Endothelial cell (in vitro differentiated cells): ENCODE measurements around the gene SMDT1. TPM values are rescaled to one million over a fixed set of nuclear protein-coding genes. Genes with fewer than 3 reads are reported as not detected.
"Not testable (repeated sequence)": the region's sequence is repeated elsewhere in the genome, so short reads cannot be mapped to it uniquely, and the experiment has no call there.

Experiments
- DNase-seq: peaks from one replicate; pipeline ENCODE4 v3.0.0; 2021; ENCODE audit warnings: low spot score
- H3K27ac Mint-ChIP-seq: one replicate; pipeline ENCODE4 v1.8.0; 2021; ENCODE audit warnings: mixed read lengths, inconsistent platforms; ENCODE audit not compliant: unreplicated experiment
- H3K27me3 Mint-ChIP-seq: one replicate; pipeline ENCODE4 v1.8.0; 2021; ENCODE audit warnings: mild to moderate bottlenecking, moderate library complexity, mixed read lengths, inconsistent platforms; ENCODE audit not compliant: unreplicated experiment
- H3K36me3 Mint-ChIP-seq: one replicate; pipeline ENCODE4 v1.8.0; 2021; ENCODE audit warnings: mild to moderate bottlenecking, low read depth, mixed read lengths, inconsistent platforms; ENCODE audit not compliant: unreplicated experiment
- H3K4me1 Mint-ChIP-seq: one replicate; pipeline ENCODE4 v1.8.0; 2021; ENCODE audit warnings: mild to moderate bottlenecking, mixed read lengths, inconsistent platforms; ENCODE audit not compliant: unreplicated experiment
- H3K4me3 Mint-ChIP-seq: one replicate; pipeline ENCODE4 v1.8.0; 2021; ENCODE audit warnings: mild to moderate bottlenecking, mixed read lengths, inconsistent platforms; ENCODE audit not compliant: unreplicated experiment
- H3K9me3 Mint-ChIP-seq: one replicate; pipeline ENCODE4 v1.8.0; 2021; ENCODE audit warnings: mixed read lengths, inconsistent platforms; ENCODE audit not compliant: unreplicated experiment
- total RNA-seq: library from RNA; stranded (reverse); fragmentation: NEBNext Ultra II Directional; extraction: Animal tissue kit (Norgen Biotek cat#: 25700); gene quantifications from one replicate; pipeline ENCODE4 v1.2.1, GENCODE V29; 2021; ENCODE audit not compliant: unreplicated experiment
- TF ChIP-seq, protein P1 (sequence below): fragments of 200-600 bp; sonication (generic); IDR thresholded peaks from one replicate; pipeline ENCODE4 v1.5.0; 2021; ENCODE audit warnings: antibody characterized with exemption; ENCODE audit not compliant: unreplicated experiment

SMDT1 gene
- total RNA-seq, 1 donor from 2014 or later = 61.1 TPM

DNA sequence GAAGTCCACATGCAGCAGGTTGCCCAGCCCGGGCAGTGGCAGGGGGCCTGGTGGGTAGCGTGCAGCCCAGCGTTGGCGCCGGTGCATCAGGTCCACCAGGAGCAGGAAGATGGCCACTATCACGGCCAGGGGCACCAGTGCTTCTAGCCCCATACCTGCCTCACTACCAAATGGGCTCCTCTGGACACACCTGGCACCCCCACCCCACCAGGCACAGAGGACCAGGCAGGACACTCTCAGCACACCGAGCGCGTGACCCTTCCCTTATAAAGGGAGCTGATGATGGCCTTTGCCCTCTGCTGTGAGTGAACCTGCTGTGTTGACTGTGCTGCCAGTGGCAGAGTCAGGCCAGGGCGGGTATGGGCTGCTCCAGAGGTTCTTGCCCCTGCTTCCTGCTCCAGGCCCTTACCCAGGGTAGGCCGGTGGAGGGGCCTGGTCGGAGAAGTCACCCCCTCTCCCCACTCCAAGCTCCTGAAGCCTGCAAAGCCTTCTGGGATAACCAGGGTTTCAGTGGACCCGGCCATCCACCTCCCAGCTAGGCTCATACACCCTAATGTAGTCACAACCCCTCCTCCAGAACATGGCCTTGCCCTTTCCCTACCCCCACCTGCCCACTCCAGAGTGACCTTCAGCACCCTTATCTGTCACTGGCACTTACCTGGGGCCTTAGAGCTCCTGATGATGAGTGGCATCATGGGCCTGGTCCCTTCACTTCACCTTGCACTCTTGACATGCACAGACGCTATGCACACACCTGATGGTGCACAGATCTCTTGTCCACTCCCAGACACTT is 51.3 kb downstream of the SMDT1 start, which contains the start of gene CYP2D6:
TSS of gene CYP2D6 (minus strand) at position 172 of the 793 bp plus-strand sequence. CDS start at position 153, 19 bp downstream.
- not testable (repeated sequence) for H3K4me3 Mint-ChIP-seq, DNase-seq, H3K36me3 Mint-ChIP-seq, H3K4me1 Mint-ChIP-seq, H3K27me3 Mint-ChIP-seq, H3K9me3 Mint-ChIP-seq
- H3K27ac Mint-ChIP-seq = peak within 1 kb of the TSS; percentile 49

DNA sequence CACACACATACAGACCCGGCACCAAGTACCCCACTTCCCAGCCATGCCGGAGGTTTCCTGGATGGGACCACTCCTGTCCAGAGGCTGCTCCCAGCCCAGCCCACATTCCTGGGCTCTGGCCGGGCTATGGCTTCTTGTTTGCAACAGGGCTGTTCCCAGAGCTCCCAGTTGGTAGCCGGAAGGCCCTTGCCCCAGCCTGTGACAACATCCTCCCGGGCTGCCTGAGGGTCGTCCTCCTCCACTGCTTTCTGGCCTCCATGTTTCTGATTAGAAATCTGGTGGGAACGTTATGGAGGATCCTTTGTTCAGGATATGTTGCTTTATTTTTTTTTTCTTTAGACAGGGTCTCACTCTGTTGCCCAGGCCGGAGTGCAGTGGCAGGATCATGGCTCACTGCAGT is 52.1 kb downstream of the SMDT1 start:
- peaks cover 4% of the 10 kb centered on the region for H3K27me3 Mint-ChIP-seq
- TF ChIP-seq, protein P1, sequence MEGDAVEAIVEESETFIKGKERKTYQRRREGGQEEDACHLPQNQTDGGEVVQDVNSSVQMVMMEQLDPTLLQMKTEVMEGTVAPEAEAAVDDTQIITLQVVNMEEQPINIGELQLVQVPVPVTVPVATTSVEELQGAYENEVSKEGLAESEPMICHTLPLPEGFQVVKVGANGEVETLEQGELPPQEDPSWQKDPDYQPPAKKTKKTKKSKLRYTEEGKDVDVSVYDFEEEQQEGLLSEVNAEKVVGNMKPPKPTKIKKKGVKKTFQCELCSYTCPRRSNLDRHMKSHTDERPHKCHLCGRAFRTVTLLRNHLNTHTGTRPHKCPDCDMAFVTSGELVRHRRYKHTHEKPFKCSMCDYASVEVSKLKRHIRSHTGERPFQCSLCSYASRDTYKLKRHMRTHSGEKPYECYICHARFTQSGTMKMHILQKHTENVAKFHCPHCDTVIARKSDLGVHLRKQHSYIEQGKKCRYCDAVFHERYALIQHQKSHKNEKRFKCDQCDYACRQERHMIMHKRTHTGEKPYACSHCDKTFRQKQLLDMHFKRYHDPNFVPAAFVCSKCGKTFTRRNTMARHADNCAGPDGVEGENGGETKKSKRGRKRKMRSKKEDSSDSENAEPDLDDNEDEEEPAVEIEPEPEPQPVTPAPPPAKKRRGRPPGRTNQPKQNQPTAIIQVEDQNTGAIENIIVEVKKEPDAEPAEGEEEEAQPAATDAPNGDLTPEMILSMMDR = no peak
- DNase-seq = no peak
- no peaks in the 10 kb centered on the region for H3K4me1 Mint-ChIP-seq
- no peak overlapping the region for H3K4me3 Mint-ChIP-seq
- H3K9me3 Mint-ChIP-seq = no peaks in the 10 kb centered on the region
- peaks cover 7% of the 10 kb centered on the region for H3K36me3 Mint-ChIP-seq
- H3K27ac Mint-ChIP-seq = peak overlapping the region; percentile 49

DNA sequence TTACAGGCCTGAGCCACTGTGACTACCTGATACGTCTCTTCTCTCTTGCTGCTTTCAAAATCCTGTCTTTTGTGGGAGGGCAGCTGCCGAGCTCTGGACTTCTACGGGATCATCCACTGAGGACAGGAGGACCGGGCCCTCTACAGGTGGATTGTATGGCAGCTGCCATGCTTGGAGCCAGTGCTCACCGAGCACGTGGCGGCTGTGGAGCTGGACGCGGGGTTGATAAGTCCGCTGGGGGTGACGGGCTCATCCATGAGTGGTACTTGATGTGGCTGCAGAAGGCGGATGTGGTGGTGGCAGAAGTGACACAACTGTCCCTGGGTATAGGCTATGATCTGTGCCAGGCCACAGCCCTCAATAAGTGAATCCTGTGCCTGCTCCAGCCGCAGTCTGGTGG is 53.0 kb downstream of the SMDT1 start:
- no peak overlapping the region for H3K4me3 Mint-ChIP-seq
- H3K9me3 Mint-ChIP-seq = no peaks in the 10 kb centered on the region
- H3K36me3 Mint-ChIP-seq = peaks cover 7% of the 10 kb centered on the region
- no peak for DNase-seq
- no peak overlapping the region for H3K27ac Mint-ChIP-seq
- no peaks in the 10 kb centered on the region for H3K4me1 Mint-ChIP-seq
- TF ChIP-seq, protein P1 = no peak
- peaks cover 4% of the 10 kb centered on the region for H3K27me3 Mint-ChIP-seq

Other genes with a start within 250 kb of the SMDT1 start
- 200 TPM for gene SREBF2, start 246.6 kb upstream of the SMDT1 start, total RNA-seq
- gene SHISA8, start 164.6 kb upstream of the SMDT1 start, total RNA-seq = 0.41 TPM
- gene TNFRSF13C, start 152.9 kb upstream of the SMDT1 start, total RNA-seq = 3.5 TPM
- 5.2 TPM for gene CENPM, start 132.5 kb upstream of the SMDT1 start, total RNA-seq
- gene SEPTIN3, start 110.3 kb upstream of the SMDT1 start, total RNA-seq = 0.36 TPM
- gene WBP2NL, start 80.9 kb upstream of the SMDT1 start, total RNA-seq = not detected
- gene NAGA, start 8.9 kb upstream of the SMDT1 start, total RNA-seq = 26.0 TPM
- gene PHETA2, start 5.5 kb upstream of the SMDT1 start, total RNA-seq = 3.5 TPM
- 54.9 TPM for gene NDUFA6, start 11.1 kb downstream of the SMDT1 start, total RNA-seq
- gene CYP2D6, start 51.1 kb downstream of the SMDT1 start, total RNA-seq = 3.2 TPM
- 63.6 TPM for gene TCF20, start 191.0 kb downstream of the SMDT1 start, total RNA-seq